Measurements from ENCODE around the gene GLT8D2. TPM values are rescaled to one million over a fixed set of nuclear protein-coding genes. Genes with fewer than 3 reads are reported as not detected.

GLT8D2 gene
- polyA plus RNA-seq, 1 experiment = 119 TPM

GRCh38 chr12:103996595-103996994, 53.4 kb downstream of the GLT8D2 start:
- TF ChIP-seq, protein P1, sequence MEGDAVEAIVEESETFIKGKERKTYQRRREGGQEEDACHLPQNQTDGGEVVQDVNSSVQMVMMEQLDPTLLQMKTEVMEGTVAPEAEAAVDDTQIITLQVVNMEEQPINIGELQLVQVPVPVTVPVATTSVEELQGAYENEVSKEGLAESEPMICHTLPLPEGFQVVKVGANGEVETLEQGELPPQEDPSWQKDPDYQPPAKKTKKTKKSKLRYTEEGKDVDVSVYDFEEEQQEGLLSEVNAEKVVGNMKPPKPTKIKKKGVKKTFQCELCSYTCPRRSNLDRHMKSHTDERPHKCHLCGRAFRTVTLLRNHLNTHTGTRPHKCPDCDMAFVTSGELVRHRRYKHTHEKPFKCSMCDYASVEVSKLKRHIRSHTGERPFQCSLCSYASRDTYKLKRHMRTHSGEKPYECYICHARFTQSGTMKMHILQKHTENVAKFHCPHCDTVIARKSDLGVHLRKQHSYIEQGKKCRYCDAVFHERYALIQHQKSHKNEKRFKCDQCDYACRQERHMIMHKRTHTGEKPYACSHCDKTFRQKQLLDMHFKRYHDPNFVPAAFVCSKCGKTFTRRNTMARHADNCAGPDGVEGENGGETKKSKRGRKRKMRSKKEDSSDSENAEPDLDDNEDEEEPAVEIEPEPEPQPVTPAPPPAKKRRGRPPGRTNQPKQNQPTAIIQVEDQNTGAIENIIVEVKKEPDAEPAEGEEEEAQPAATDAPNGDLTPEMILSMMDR (IDR thresholded peaks at IDR 0.05; ENCODE audit: low read depth, low read length) = no peak
- H3K9me3 ChIP-seq (ENCODE audit: control insufficient read depth, insufficient read depth, low read length) = no peaks in the 10 kb centered on the region
- H3K27me3 ChIP-seq (ENCODE audit: control insufficient read depth, insufficient read depth, low read length) = no peaks in the 10 kb centered on the region
- CTCF ChIA-PET = interaction anchor here (1.2 to 2.4 kb wide), 2 partner anchors 62 to 113 kb away, joined by 4 to 13 read pairs; no protein-coding TSS in a partner anchor
- no peak overlapping the region for H3K27ac ChIP-seq (ENCODE audit: low read depth, low read length)
- no peak overlapping the region for H3K4me3 ChIP-seq (ENCODE audit: low read depth, low read length)
- DNase-seq (ENCODE audit: low read depth, low spot score) = no peak
- POLR2A ChIA-PET = interaction anchor here (0.6 kb wide), 1 partner anchor 9 kb away, joined by 3 read pairs; no protein-coding TSS in a partner anchor

DNA sequence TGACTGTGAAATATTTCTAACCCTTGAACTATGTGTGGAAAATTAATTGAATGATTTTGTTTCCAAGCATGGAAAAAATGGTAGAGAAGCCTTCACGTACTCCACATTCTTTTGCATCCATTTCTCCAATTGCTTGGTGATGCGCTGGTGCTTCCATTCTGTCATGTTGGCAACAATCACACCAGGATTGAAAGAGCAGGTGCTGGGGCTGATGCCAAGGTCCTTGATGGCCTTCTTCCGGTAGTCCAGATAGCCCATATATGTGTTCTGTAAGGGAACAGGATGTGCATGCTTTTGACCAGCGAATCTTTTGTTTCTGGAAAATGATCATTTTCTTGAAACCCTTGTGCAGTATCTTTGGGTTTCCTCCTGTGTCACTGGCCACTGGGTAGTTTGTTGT, 55.8 kb downstream of the GLT8D2 start:
- Histone ChIP-seq H3K9me3 (ENCODE audit: control insufficient read depth, insufficient read depth, low read length) (no peaks in the 10 kb centered on the region), H3K27me3 (ENCODE audit: control insufficient read depth, insufficient read depth, low read length) (no peaks in the 10 kb centered on the region), H3K4me3 (ENCODE audit: low read depth, low read length) (no peak overlapping the region), H3K27ac (ENCODE audit: low read depth, low read length) (no peak overlapping the region)
- ChIA-PET POLR2A (no interaction called here), CTCF (no interaction called here)
- TF ChIP-seq, protein P1 (IDR thresholded peaks at IDR 0.05; ENCODE audit: low read depth, low read length) = no peak
- DNase-seq (ENCODE audit: low read depth, low spot score) = no peak

- TF ChIP-seq, protein P1 (IDR thresholded peaks at IDR 0.05; ENCODE audit: low read depth, low read length) = no peak
- ChIA-PET CTCF (interaction anchor here (1.3 kb wide), 1 partner anchor 122 kb away, joined by 3 read pairs; no protein-coding TSS in a partner anchor), POLR2A (interaction anchor here (1.2 to 1.3 kb wide), 2 partner anchors 11 to 77 kb away, joined by 3 to 6 read pairs; partner anchors contain the start of gene HCFC2)
- Histone ChIP-seq H3K4me3 (ENCODE audit: low read depth, low read length) (no peak overlapping the region), H3K27ac (ENCODE audit: low read depth, low read length) (peak overlapping the region; percentile 59), H3K27me3 (ENCODE audit: control insufficient read depth, insufficient read depth, low read length) (no peaks in the 10 kb centered on the region), H3K9me3 (ENCODE audit: control insufficient read depth, insufficient read depth, low read length) (no peaks in the 10 kb centered on the region)
- DNase-seq (ENCODE audit: low read depth, low spot score) = peak; percentile 58
These were observed 63.2 kb downstream of the GLT8D2 start for GRCh38 chr12:103986829-103987228.

GRCh38 chr12:103978384-103978982, 71.5 kb downstream of the GLT8D2 start:
- no peak for DNase-seq (ENCODE audit: low read depth, low spot score)
- Histone ChIP-seq H3K9me3 (ENCODE audit: control insufficient read depth, insufficient read depth, low read length) (no peaks in the 10 kb centered on the region), H3K27ac (ENCODE audit: low read depth, low read length) (no peak overlapping the region), H3K4me3 (ENCODE audit: low read depth, low read length) (no peak overlapping the region), H3K27me3 (ENCODE audit: control insufficient read depth, insufficient read depth, low read length) (no peaks in the 10 kb centered on the region)
- ChIA-PET POLR2A (interaction anchor here (2.3 kb wide), 1 partner anchor 13 kb away, joined by 6 read pairs; the partner anchor contains the start of gene TDG), CTCF (no interaction called here)
- TF ChIP-seq, protein P1 (IDR thresholded peaks at IDR 0.05; ENCODE audit: low read depth, low read length) = no peak

GRCh38 chr12:103975368-103975767, 74.6 kb downstream of the GLT8D2 start:
- Histone ChIP-seq H3K4me3 (ENCODE audit: low read depth, low read length) (no peak overlapping the region), H3K27ac (ENCODE audit: low read depth, low read length) (no peak overlapping the region), H3K27me3 (ENCODE audit: control insufficient read depth, insufficient read depth, low read length) (no peaks in the 10 kb centered on the region), H3K9me3 (ENCODE audit: control insufficient read depth, insufficient read depth, low read length) (no peaks in the 10 kb centered on the region)
- TF ChIP-seq, protein P1 (IDR thresholded peaks at IDR 0.05; ENCODE audit: low read depth, low read length) = no peak
- ChIA-PET POLR2A (no interaction called here), CTCF (no interaction called here)
- no peak for DNase-seq (ENCODE audit: low read depth, low spot score)
